ENCODE measurements around the gene ELP4.

Gene ELP4

DNA sequence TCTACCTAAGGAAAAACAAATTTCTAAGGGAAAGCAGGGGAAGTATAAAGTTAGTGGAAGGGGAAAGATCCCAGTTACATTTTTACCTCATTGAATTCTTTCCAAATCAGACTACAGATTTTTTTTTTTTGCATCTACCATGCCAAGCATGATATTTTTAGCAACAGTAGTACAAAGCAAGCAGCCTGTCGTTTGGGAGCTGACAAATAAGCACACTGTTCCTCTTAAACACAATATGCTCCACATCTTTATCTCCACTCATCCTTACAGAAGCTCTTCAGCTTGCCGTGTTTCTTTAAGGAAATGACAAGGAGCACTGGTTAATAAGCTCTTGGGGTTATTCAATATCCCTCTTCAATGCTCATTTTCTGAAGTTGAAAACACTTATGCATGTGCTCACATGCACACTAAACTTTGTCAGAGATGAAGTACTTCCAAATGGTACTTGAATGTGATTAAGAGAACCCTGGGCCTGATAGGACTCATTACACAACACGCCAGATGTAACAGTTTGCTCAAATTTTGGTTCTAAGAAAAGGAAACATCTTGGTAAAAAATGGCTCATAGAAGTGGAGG lies 247.8 kb downstream of the ELP4 start:
- DNase-seq (ENCODE audit: low read depth, low spot score): no peak
- no peak overlapping the region for H3K4me3 ChIP-seq (ENCODE audit: low read depth, low read length)
- in situ Hi-C loops (cut with HindIII; ENCODE audit: low sequenced_read_pairs): no loop called here
- TF ChIP-seq, protein P1, sequence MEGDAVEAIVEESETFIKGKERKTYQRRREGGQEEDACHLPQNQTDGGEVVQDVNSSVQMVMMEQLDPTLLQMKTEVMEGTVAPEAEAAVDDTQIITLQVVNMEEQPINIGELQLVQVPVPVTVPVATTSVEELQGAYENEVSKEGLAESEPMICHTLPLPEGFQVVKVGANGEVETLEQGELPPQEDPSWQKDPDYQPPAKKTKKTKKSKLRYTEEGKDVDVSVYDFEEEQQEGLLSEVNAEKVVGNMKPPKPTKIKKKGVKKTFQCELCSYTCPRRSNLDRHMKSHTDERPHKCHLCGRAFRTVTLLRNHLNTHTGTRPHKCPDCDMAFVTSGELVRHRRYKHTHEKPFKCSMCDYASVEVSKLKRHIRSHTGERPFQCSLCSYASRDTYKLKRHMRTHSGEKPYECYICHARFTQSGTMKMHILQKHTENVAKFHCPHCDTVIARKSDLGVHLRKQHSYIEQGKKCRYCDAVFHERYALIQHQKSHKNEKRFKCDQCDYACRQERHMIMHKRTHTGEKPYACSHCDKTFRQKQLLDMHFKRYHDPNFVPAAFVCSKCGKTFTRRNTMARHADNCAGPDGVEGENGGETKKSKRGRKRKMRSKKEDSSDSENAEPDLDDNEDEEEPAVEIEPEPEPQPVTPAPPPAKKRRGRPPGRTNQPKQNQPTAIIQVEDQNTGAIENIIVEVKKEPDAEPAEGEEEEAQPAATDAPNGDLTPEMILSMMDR (IDR thresholded peaks at IDR 0.05; ENCODE audit: low read depth, low read length): no peak

DNA sequence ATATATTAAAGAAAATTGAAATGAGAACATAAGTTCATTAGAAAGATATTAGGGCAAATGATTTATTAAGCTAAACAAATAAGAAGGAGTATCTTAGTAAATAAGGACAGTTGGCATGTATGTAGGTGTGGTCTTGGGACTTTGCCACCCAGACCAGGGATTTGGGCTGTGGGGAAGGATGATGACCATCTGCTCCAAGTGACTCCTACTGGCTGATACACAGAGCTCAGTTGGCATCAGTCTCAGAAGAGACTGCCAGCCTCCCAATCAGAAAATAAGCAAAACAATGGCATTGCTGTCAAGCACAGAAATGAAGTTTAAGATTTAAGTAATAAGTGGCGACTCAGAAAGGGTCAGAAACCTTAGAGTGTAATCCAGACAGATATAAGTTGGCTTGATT lies 252.1 kb downstream of the ELP4 start:
- H3K4me3 ChIP-seq (ENCODE audit: low read depth, low read length): no peak overlapping the region
- in situ Hi-C loops (cut with HindIII; ENCODE audit: low sequenced_read_pairs): no loop called here
- DNase-seq (ENCODE audit: low read depth, low spot score): no peak
- TF ChIP-seq, protein P1 (IDR thresholded peaks at IDR 0.05; ENCODE audit: low read depth, low read length): no peak

DNA sequence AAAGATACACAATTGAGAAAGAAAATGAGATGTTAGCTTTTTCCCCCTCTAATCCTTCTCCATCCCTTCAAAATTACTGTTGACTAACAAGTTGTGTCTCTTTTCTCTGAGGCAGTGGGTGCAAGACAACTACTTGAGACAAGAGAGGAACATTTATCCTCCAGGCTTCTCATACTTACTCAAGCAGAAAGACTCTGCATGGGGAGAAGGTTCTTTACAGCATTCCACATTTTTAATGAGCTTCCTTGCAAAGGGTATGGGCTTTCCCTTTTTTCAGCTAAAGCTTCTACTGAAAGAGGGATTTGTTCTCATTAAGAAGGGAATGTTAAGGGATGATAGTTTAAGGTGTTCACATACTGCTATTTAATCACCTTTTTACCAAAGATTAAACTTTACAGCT lies 253.7 kb downstream of the ELP4 start:
- no peak for DNase-seq (ENCODE audit: low read depth, low spot score)
- H3K4me3 ChIP-seq (ENCODE audit: low read depth, low read length): no peak overlapping the region
- in situ Hi-C loops (cut with HindIII; ENCODE audit: low sequenced_read_pairs): no loop called here
- TF ChIP-seq, protein P1 (IDR thresholded peaks at IDR 0.05; ENCODE audit: low read depth, low read length): no peak

DNA sequence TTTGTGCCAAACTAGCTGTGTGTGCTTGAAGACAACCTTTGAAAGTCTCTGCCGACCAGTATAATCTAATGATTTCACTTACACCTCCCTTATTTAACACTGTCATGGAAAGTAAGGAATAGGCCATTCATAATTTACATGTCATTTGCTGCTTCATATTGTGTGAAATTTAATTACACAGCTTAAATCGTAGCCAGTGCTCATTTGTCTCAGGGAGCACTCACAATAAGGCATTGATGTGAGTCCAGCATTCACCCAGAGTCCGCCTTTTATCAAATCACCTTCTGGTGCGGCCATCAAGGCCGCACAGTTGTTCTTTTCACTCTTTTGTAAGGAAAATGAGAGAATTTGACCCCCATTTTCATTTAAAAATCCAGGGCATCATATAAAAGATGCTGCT lies 254.7 kb downstream of the ELP4 start:
- DNase-seq (ENCODE audit: low read depth, low spot score): no peak
- TF ChIP-seq, protein P1 (IDR thresholded peaks at IDR 0.05; ENCODE audit: low read depth, low read length): no peak
- no peak overlapping the region for H3K4me3 ChIP-seq (ENCODE audit: low read depth, low read length)
- in situ Hi-C loops (cut with HindIII; ENCODE audit: low sequenced_read_pairs): no loop called here

DNA sequence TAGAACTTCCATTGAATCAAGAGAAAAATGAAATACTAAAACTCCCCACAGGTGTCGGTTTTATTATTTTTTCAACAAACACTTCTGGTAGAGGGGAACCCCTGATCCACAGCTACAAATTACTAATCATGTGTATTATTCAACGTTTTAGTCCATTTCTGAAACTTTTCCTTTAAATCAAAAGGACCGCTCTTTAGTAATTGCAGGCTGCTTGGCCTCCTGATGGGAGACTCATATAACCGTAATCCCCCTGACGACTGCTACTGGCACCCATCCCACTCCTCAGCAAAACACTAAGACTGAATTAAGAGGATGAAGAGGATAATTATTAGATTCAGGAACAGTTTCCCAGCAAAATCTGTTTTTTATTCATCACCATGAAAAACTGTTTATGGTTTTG lies 255.2 kb downstream of the ELP4 start:
- DNase-seq (ENCODE audit: low read depth, low spot score): no peak
- in situ Hi-C loops (cut with HindIII; ENCODE audit: low sequenced_read_pairs): no loop called here
- no peak overlapping the region for H3K4me3 ChIP-seq (ENCODE audit: low read depth, low read length)
- TF ChIP-seq, protein P1 (IDR thresholded peaks at IDR 0.05; ENCODE audit: low read depth, low read length): no peak

DNA sequence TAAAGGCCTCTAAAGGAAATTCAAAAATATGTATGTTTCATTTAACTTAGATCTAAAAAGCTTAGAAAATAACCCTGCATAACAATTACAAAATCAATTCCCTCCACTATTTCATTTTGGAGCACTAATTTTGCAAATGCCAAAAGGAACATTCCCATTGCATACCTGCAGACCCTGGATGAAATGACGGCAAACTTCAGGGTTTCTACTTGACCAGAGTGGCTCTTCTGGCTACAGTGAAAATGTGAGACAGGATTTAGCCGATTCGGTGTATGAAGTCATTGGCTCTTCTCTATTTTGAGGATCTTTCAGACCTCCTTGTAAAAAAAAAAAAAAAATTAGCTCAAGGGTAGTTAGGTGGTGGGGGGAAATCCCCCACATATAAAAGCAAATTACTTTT lies 257.5 kb downstream of the ELP4 start:
- no peak overlapping the region for H3K4me3 ChIP-seq (ENCODE audit: low read depth, low read length)
- TF ChIP-seq, protein P1 (IDR thresholded peaks at IDR 0.05; ENCODE audit: low read depth, low read length): no peak
- no peak for DNase-seq (ENCODE audit: low read depth, low spot score)
- in situ Hi-C loops (cut with HindIII; ENCODE audit: low sequenced_read_pairs): no loop called here

DNA sequence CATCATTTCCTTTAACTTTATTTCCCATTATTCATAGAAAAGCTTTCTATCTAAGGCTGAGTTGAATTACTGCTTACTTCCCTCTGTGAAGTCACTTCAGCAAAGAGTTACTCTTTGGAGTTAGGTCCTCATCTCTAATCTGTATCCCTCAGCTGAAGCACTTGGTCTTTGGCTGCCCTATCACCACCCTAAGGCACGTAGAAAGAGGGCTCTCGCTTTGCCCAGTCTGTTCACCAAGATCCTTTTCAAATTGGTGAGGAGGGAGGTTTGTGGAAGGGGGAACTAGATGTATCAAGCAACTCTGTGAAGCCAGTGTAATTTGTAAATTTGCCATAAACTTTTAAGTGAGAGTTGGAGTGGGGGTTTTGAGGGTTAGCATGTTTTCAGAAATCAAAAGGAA lies 258.1 kb downstream of the ELP4 start:
- TF ChIP-seq, protein P1 (IDR thresholded peaks at IDR 0.05; ENCODE audit: low read depth, low read length): no peak
- in situ Hi-C loops (cut with HindIII; ENCODE audit: low sequenced_read_pairs): no loop called here
- DNase-seq (ENCODE audit: low read depth, low spot score): no peak
- H3K4me3 ChIP-seq (ENCODE audit: low read depth, low read length): no peak overlapping the region
